Coronary artery (tissue), 2 donors: ENCODE results near the gene ACR.
A peak's percentile ranks its signal among the peaks of the same experiment; 100 is the strongest.
"Not testable (repeated sequence)": the region's sequence is repeated elsewhere in the genome, so short reads cannot be mapped to it uniquely, and the experiment has no call there.

Source experiments
- DNase-seq: peaks from one replicate; pipeline ENCODE4 v3.0.0-alpha.2; 2017; ENCODE audit warnings: low spot score
- H3K27ac ChIP-seq, 2 donors: fragments of 200-600 bp; sonication (generic); one replicate each; pipeline ENCODE4 v1.5.1; 2016 to 2019
- H3K4me3 ChIP-seq: fragments of 200-600 bp; sonication (generic); 2 replicates; pipeline ENCODE4 v1.5.1; 2016; ENCODE audit warnings: mild to moderate bottlenecking, moderate library complexity
- TF ChIP-seq, protein P1 (sequence below): fragments of 200-600 bp; sonication (generic); IDR thresholded peaks from one replicate; pipeline ENCODE4 v1.5.1; 2019; ENCODE audit warnings: antibody characterized with exemption

Gene ACR

DNA sequence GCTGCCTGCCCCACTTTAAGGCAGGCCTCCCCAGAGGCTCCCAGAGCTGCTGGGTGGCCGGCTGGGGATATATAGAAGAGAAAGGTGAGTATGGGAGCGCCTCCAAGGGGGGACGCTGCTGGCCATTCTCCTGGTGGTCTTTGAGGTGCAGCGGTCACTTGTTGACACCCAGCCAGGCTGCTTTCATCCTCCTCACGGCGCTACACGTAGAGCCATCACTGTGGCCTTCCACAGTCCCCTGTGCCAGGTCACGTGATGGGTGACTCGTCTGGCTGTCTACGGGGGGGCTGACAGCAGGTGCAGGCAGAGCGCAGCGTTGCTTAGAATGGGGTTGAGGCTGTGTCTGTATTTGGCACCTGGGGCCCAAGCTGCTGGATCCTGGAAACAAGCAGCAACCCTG lies 1.9 kb downstream of the ACR start:
- Histone ChIP-seq H3K27ac (no peak overlapping the region), H3K4me3 (no peak overlapping the region)
- no peak for DNase-seq
- TF ChIP-seq, protein P1, sequence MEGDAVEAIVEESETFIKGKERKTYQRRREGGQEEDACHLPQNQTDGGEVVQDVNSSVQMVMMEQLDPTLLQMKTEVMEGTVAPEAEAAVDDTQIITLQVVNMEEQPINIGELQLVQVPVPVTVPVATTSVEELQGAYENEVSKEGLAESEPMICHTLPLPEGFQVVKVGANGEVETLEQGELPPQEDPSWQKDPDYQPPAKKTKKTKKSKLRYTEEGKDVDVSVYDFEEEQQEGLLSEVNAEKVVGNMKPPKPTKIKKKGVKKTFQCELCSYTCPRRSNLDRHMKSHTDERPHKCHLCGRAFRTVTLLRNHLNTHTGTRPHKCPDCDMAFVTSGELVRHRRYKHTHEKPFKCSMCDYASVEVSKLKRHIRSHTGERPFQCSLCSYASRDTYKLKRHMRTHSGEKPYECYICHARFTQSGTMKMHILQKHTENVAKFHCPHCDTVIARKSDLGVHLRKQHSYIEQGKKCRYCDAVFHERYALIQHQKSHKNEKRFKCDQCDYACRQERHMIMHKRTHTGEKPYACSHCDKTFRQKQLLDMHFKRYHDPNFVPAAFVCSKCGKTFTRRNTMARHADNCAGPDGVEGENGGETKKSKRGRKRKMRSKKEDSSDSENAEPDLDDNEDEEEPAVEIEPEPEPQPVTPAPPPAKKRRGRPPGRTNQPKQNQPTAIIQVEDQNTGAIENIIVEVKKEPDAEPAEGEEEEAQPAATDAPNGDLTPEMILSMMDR = no peak

DNA sequence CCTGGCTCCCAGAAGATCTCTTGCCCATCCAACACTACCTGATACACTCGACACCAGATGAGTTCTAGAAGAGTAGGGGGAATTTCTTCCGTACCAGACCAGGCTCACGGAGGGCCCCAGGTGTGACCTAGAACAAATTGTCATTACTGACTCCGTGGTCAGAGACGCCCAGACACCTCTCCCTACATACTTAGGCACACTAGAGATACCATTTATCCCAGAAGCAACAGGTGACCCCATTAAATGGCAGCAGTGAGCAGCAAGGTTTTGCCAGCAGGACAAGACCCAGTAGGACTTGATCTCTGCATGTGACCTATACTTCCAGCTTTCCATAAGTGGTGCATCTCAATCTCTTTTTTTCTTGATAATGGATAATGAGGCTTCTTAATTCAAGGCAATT lies 2.7 kb downstream of the ACR start:
- H3K4me3 ChIP-seq, H3K27ac ChIP-seq, DNase-seq: not testable (repeated sequence)

DNA sequence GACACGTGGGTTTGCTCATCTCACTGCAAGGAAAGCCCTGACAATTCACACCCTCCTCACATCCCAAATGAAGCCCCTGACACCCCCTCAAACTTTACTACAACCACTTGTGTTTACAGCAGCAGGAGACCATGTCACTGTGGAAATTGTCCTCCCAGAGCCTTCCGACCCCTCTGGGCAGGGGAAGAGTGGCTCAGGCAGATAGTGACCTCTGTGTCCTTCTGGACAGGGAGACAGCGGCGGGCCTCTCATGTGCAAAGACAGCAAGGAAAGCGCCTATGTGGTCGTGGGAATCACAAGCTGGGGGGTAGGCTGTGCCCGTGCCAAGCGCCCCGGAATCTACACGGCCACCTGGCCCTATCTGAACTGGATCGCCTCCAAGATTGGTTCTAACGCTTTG lies 6.4 kb downstream of the ACR start:
- H3K27ac ChIP-seq, DNase-seq, H3K4me3 ChIP-seq: not testable (repeated sequence)

DNA sequence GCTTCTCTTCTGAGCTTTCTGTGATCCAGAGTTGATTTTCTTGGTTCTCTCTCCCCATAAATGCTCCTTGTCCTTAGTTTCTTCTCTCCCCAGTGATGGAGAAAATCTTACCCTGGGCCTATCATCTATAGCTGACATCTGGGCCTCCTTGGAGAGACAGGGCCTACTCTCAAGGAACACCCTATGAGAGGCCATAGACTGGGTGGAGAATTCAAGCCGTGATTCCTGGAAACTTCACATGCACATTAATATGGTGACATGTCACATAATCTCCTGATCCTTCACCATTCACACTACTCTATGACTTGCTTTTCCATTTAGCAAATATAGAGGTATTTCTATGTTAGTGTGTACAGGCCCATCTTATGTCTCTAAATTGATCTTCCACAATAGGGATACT lies 9.5 kb downstream of the ACR start:
- H3K4me3 ChIP-seq, DNase-seq, H3K27ac ChIP-seq: not testable (repeated sequence)

DNA sequence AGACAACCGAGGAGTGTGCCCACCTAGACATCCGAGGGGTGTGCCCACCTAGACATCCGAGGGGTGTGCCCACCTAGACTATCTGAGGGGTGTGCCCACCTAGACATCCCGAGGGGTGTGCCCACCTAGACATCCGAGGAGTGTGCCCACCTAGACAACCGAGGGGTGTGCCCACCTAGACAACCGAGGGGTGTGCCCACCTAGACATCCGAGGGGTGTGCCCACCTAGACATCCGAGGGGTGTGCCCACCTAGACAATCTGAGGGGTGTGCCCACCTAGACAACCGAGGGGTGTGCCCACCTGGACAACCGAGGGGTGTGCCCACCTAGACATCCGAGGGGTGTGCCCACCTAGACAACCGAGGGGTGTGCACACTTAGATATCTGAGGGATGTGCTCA lies 10.6 kb downstream of the ACR start:
- not testable (repeated sequence) for H3K4me3 ChIP-seq, H3K27ac ChIP-seq, DNase-seq

DNA sequence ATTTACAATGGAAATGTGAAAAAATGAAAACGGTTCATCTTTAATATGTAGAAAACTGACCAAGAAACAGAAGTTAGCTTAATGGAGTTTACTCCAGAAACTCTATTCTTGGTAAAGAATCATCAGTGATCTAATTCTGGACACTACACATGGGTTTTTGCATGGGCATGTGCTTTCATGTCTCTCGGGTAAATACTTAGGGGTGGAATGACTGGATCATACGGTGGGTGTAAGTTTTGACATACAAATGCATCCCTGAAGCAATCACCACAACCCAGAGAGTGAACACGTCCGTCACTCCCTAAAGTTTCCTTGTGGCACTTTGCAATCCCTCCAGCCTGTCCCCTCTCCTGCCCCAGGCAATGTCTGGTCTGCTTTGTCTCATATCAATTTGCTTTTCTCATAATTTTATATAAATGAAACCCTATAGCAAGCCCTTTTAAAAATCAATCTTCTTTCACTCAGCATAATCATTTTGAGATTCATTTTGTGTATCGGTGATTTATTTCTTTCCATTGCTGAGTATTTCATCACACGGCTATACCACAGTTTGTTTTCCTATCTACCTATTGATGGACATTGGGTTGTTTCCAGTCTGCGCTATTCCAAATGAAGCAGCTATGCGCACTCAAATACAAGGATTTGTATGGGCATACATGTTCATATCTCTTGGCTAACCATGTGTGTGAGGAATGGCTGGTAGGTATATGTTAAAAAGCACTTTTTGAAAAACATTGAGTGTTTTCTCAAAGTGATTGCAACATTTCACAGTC lies 11.5 kb downstream of the ACR start:
- H3K27ac ChIP-seq, H3K4me3 ChIP-seq, DNase-seq: not testable (repeated sequence)

DNA sequence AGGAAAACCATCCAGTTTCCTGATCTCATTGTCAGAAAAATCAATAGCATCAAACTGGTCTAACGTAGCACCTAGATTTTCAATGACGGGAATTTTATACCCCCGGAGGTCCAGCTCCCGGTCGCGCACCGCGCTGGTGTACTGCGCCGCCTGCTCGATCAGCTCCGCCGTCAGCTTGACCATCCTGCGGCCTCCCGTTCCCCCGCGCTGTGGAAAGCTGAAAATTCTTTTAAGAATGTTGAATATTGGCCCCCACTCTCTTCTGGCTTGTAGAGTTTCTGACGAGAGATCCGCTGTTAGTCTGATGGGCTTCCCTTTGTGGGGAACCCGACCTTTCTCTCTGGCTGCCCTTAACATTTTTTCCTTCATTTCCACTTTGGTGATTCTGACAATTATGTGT lies 17.2 kb downstream of the ACR start:
- not testable (repeated sequence) for H3K4me3 ChIP-seq, H3K27ac ChIP-seq, DNase-seq

DNA sequence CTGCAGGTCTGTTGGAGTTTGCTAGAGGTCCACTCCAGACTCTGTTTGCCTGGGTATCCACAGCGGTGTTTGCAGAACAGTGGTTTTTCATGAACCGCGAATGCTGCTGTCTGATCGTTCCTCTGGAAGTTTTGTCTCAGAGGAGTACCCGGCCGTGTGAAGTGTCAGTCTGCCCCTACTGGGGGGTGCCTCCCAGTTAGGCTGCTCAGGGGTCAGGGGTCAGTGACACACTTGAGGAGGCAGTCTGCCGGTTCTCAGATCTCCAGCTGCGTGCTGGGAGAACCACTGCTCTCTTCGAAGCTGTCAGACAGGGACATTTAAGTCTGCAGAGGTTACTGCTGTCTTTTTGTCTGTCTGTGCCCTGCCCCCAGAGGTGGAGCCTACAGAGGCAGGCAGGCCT lies 18.4 kb downstream of the ACR start:
- DNase-seq, H3K27ac ChIP-seq: not testable (repeated sequence)
- H3K4me3 ChIP-seq = peak overlapping the region; percentile 65

DNA sequence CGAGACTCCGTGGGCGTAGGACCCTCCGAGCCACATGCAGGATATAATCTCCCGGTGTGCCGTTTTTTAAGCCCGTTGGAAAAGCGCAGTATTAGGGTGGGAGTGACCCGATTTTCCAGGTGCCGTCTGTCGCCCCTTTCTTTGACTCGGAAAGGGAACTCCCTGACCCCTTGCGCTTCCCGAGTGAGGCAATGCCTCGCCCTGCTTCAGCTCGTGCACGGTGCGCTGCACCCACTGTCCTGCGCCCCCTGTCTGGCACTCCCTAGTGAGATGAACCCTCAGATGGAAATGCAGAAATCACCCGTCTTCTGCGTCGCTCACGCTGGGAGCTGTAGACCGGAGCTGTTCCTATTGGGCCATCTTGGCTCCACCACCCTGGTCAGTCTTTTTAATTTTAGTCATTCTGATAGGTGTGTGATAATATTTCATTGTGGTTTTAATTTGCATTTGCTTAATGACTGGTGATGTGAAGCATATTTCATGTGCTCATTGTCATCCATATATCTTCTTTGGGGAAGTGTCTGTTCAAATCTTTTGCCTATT lies 19.0 kb downstream of the ACR start:
- Histone ChIP-seq H3K4me3 (peak overlapping the region; percentile 65), H3K27ac (peak overlapping the region in 1 of 2 donors; percentile 17)
- not testable (repeated sequence) for DNase-seq

DNA sequence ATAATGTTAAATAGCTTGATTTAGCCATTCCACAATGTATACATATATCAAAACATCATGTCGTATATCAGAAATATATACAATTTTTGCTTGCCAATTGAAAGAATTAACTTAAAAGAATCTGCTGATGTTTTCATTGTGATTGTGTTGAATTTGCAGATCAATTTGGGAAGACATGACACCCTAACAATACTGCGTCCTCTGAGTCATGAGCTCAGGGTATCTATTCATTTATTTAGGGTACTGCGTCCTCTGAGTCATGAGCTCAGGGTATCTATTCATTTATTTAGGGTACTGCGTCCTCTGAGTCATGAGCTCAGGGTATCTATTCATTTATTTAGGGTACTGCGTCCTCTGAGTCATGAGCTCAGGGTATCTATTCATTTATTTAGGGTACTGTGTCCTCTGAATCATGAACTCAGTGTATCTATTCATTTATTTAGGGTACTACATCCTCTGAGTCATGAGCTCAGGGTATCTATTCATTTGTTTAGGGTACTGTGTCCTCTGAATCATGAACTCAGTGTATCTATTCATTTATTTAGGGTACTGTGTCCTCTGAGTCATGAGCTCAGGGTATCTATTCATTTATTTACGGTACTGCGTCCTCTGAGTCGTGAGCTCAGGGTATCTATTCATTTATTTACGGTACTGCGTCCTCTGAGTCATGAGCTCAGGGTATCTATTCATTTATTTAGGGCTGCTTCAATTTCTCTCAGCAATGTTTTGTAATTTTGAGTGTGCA lies 21.8 kb downstream of the ACR start:
- H3K27ac ChIP-seq, DNase-seq, H3K4me3 ChIP-seq: not testable (repeated sequence)

DNA sequence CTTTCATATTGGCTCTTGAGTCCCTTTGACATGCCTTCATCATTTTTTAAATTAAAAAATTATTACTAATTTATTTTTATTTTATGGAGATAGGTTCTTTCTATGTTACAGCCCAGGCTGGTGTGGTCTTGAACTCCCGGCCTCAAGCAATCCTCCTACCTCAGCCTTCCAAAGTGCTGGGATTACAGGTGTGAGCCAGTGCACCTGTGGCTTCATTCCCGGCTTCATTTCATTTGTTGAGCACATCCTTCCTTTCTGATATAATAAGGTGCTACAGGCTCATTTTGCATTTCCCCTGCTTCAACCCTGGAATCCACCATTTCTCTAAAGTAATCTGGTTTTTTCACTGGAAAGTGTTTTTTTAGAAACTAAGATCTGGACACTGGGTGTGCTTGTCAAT lies 23.8 kb downstream of the ACR start:
- not testable (repeated sequence) for DNase-seq, H3K27ac ChIP-seq, H3K4me3 ChIP-seq

DNA sequence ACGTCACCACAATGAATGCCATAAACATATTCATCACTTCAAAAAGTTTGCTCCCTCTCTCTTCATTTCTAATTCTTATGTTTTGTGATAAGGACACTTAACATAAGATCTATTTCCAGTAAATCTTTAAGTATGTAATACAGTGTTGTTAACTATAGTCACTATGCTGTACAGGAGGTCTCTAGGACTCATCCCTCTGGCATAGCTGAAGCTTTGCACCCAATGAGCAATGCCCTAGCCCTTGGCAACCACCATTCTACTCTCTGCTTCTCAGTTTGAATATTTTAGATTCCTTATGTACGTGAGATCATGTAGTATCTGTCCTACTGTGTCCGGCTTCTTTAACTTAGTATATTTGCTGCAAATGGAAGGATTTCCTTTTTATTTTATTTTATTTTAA lies 26.3 kb downstream of the ACR start:
- DNase-seq, H3K27ac ChIP-seq, H3K4me3 ChIP-seq: not testable (repeated sequence)

DNA sequence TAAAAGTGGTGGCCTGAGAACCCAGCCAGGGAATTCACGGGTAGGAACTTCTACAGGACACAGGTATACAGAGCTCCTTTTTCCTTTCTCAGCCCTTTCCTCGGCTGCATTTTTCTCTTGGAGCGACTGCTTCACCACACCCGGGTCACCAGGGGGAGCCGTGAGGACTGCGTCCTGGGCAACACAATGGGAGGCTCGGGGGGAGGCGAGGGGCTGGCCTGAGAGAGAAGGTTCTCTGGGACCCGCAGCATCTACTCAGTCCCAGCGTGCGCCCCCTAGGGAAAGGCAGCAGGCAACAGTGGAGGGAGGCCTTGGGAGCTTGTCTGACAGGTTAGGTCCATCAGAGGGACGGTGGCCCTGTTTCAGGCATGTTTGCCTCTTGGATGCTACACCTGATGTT lies 37.1 kb downstream of the ACR start:
- DNase-seq, H3K4me3 ChIP-seq, H3K27ac ChIP-seq: not testable (repeated sequence)

DNA sequence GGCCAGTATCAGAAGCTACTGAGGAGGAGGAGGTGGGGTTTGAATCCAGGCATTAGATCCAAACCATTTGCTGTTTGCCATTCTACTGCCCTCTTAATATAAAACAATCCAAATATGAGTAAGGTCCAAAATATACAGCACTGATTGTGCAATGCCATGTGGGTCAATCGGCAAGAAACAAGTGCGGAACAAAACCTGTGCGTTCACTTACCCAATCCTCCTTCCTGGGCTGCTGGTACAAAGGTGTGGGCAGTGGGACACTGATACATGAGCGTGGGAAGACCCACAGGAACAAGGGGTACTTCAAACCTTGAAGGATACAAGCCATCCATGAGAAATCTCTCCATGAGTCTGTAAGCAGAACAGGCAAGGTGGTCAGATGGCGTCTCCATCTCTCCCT lies 39.6 kb downstream of the ACR start:
- H3K27ac ChIP-seq, H3K4me3 ChIP-seq, DNase-seq: not testable (repeated sequence)

DNA sequence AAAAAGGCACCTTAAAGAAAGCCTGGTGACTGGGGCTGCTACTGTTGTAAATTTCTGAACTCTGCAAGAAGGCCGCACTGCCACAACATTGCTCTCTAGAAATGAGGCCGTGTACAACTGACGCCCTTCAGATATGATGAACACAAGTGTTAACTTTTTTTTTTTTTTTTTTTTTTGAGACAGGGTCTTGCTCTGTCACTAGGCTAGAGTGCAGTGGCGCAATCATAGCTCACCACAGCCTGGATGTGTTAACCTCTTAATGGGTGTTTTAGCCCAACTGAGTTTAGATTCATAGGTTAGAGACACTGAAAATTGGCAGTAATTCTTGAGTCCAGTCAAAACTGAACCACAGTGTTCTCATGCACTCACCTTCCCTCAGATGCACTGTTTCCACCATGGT lies 42.2 kb downstream of the ACR start:
- H3K27ac ChIP-seq, DNase-seq, H3K4me3 ChIP-seq: not testable (repeated sequence)

DNA sequence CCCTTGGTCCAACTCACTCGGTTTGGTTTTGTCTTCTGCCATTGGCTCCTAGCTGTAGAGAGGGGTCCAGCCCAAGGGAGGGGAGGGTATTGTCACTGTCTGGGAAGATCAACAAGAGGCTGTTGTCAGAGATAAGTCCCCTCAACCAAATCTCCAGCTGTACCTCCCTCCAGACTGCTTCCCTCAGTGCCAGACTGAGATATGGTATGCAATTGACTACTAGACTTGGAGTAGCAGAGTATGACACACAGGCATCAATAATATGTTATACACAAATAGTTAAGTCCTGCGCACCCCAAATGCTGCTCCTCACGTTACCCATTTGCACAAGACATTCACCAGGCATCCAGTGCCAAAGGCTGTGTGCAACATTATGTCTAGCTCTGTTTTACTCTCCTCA lies 44.2 kb downstream of the ACR start:
- not testable (repeated sequence) for H3K4me3 ChIP-seq, H3K27ac ChIP-seq, DNase-seq

DNA sequence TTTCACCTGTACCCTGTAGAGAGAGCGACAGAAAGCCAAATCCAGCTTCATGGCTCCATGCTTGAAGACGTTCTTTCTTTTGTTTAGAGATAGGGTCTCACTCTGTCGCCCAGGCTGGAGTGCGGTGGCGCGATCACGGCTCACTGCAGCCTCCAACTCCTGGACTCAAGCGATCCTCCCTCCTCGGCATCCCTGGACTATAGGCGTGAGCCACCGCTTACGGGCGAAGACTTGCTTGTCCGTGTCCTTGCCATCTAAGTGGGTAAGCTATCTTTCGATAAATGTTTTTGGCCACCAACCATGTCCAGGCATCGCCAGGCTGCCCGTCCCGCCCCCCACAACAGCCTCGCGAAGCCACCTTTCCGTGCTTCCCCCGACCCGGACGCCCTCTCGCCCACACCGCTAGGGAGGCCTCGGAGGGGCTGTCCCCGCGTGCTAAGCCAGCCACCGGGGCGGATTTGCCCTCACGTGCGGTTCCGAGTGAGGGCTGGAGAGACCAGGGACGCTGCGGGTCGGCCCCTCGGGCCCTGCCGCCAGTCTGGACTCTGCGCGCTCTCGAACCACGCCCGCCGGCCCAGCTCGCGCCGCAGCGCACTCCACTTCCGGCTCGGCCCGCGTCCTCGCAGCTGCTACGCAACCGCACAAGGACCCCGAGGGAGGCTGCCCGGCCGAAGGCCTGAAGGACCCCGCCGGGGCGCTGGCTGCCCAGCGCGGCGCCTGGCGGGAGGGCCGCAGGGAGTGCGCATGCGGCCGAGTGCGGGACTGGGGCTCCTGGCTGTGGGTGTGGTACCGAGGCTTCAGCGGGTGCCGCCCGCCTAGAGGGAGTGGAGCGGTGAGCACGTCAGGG lies 45.3 kb downstream of the ACR start, which contains the start of gene RABL2B:
TSS of gene RABL2B (minus strand) at position 604 of the 847 bp plus-strand sequence. CDS start 1,342 bp downstream, outside the sequence.
- H3K27ac ChIP-seq = peak within 1 kb of the TSS in 1 of 2 donors; percentile 51
- DNase-seq = peak; percentile 92
- H3K4me3 ChIP-seq = peak within 1 kb of the TSS; percentile 76
